Neutrophil (primary cell): ENCODE measurements around the gene TPCN1.

Source experiments
- H3K27ac ChIP-seq: fragments of 200-600 bp; sonication (generic); 2 replicates; pipeline ENCODE4 v1.5.1; 2016; ENCODE audit warnings: mild to moderate bottlenecking, moderate library complexity
- H3K27me3 ChIP-seq: fragments of 200-600 bp; sonication (generic); 2 replicates; pipeline ENCODE4 v1.6.0; 2016; ENCODE audit warnings: mild to moderate bottlenecking
- H3K36me3 ChIP-seq: fragments of 200-600 bp; sonication (generic); 2 replicates; pipeline ENCODE4 v1.5.1; 2017
- H3K4me1 ChIP-seq, 2 experiments: fragments of 200-600 bp in 1 of 2; sonication (generic) in 1 of 2; 1 replicate in 1 of 2; 2 replicates in 1 of 2; pipeline versions ENCODE4 v1.5.1 to v1.6.1; 2013 to 2016; ENCODE audit warnings: low read depth in 1 of 2, low read length in 1 of 2, mild to moderate bottlenecking in 1 of 2, moderate library complexity in 1 of 2; ENCODE audit not compliant: control insufficient read depth in 1 of 2, insufficient read depth in 1 of 2
- H3K4me3 ChIP-seq, 2 experiments: fragments of 200-600 bp in 1 of 2; sonication (generic) in 1 of 2; 1 replicate in 1 of 2; 2 replicates in 1 of 2; pipeline ENCODE4 v1.5.1; 2013 to 2016; ENCODE audit warnings: low read depth in 1 of 2, low read length in 1 of 2, mild to moderate bottlenecking in 1 of 2, moderate library complexity in 1 of 2
- H3K9me3 ChIP-seq: fragments of 200-600 bp; sonication (generic); 2 replicates; pipeline ENCODE4 v1.5.1; 2016
- TF ChIP-seq, protein P1 (sequence below): fragments of 200-600 bp; sonication (generic); IDR thresholded peaks from 2 replicates; pipeline ENCODE4 v1.5.1; 2016; ENCODE audit warnings: antibody characterized with exemption

Gene TPCN1

DNA sequence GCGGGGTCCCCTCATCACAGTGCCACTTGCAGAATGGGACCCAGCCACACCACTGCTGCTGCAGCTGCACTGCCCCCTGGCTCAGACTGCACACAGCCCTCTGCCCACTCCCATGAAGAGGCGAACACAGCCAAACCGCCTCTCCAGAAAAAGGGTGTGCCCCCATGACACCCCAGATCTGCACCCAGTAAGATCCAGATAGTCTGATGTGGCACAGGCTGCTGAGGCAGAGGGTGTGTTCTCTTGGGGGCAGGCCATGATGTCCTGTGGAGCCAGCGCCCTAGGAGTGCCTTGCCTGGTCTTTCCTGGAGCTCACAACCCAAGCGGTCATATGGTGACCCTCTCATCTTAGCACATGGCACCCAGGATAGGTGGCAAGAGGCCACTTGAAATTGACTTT is 69.2 kb downstream of the TPCN1 start:
- H3K36me3 ChIP-seq = peaks cover 32% of the 10 kb centered on the region
- H3K4me1 ChIP-seq = no peaks in the 10 kb centered on the region
- no peaks in the 10 kb centered on the region for H3K27me3 ChIP-seq
- no peak overlapping the region for H3K4me3 ChIP-seq
- TF ChIP-seq, protein P1, sequence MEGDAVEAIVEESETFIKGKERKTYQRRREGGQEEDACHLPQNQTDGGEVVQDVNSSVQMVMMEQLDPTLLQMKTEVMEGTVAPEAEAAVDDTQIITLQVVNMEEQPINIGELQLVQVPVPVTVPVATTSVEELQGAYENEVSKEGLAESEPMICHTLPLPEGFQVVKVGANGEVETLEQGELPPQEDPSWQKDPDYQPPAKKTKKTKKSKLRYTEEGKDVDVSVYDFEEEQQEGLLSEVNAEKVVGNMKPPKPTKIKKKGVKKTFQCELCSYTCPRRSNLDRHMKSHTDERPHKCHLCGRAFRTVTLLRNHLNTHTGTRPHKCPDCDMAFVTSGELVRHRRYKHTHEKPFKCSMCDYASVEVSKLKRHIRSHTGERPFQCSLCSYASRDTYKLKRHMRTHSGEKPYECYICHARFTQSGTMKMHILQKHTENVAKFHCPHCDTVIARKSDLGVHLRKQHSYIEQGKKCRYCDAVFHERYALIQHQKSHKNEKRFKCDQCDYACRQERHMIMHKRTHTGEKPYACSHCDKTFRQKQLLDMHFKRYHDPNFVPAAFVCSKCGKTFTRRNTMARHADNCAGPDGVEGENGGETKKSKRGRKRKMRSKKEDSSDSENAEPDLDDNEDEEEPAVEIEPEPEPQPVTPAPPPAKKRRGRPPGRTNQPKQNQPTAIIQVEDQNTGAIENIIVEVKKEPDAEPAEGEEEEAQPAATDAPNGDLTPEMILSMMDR = no peak
- H3K27ac ChIP-seq = no peak overlapping the region
- no peaks in the 10 kb centered on the region for H3K9me3 ChIP-seq

DNA sequence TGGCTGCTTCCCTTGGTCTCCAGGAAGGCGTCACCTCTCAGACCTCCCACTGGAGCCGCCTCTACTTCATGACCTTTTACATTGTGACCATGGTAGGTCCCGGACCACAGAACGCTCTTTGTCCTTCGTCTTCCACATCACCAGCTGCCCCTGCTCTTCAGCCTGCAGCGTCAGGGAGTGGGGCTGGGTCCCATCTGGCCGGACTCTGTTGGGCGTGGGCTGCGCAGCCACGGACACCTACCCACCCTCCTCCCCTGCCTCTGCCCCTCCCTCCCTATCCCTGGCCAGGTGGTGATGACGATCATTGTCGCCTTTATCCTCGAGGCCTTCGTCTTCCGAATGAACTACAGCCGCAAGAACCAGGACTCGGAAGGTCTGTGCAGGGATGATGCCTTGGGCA is 70.3 kb downstream of the TPCN1 start:
- Histone ChIP-seq H3K27me3 (no peaks in the 10 kb centered on the region), H3K27ac (no peak overlapping the region), H3K9me3 (no peaks in the 10 kb centered on the region), H3K4me1 (no peaks in the 10 kb centered on the region), H3K4me3 (no peak overlapping the region), H3K36me3 (peaks cover 37% of the 10 kb centered on the region)
- TF ChIP-seq, protein P1 = no peak

DNA sequence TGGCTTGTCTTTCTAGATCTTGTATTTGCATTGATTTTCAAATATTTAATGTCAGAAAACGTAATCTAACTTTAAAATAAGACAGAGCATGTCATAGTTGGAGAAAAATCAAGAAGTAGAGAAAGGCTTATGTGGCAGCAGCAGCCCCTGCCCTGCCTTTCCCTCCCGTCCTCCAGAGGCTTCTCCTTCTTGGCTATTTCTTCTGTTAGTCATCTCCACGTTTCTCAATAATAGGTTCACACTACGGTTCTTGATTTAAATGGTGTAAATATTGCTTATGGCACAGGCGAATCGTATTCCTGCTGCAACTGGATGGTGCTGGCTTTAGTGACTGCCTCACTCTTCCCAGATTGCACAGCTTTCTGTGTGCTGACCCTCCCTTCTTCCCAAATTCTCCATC is 70.8 kb downstream of the TPCN1 start:
- Histone ChIP-seq H3K27me3 (no peaks in the 10 kb centered on the region), H3K9me3 (no peaks in the 10 kb centered on the region), H3K27ac (no peak overlapping the region), H3K36me3 (peaks cover 39% of the 10 kb centered on the region), H3K4me3 (no peak overlapping the region), H3K4me1 (no peaks in the 10 kb centered on the region)
- TF ChIP-seq, protein P1 = no peak

DNA sequence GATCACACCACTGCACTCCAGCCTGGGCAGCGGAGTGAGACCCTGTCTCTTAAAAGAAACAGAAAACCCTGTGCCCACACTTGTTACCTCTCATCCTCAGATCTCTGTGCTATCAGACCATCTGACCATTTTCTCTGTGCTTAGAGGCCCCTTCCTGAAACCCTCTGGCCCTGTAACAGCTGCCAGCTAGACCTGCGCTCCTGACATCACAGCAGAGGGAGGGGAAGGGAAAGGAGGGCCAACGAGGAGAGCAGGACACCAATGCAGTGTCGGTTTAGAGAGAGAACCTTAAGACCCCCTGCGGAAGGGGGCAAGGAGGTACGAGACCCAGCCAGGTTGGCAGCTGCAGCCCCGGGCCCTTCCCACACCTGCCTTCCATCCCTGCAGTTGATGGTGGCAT is 71.3 kb downstream of the TPCN1 start:
- Histone ChIP-seq H3K4me1 (no peaks in the 10 kb centered on the region), H3K27me3 (no peaks in the 10 kb centered on the region), H3K27ac (no peak overlapping the region), H3K9me3 (no peaks in the 10 kb centered on the region), H3K36me3 (peaks cover 43% of the 10 kb centered on the region), H3K4me3 (no peak overlapping the region)
- TF ChIP-seq, protein P1 = no peak

DNA sequence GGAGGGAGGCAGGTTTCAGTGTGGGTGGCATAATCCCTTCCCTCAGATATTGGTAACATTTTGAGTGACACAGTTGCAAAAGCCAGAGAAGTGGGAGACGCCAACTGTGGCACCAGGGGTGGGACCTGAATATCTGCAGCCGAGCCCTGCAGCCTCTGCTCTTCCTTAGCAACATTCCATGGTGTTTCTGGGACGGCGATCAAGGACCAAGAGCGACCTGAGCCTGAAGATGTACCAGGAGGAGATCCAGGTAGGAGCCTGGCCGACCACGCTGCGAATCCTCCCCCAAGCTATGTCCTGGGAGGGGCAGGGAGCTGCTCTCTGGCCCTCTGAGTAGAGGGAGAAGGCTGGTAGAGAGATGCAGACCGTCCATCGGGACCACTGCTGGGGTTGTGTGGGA is 71.8 kb downstream of the TPCN1 start:
- Histone ChIP-seq H3K27ac (no peak overlapping the region), H3K36me3 (peaks cover 48% of the 10 kb centered on the region), H3K9me3 (no peaks in the 10 kb centered on the region), H3K4me1 (no peaks in the 10 kb centered on the region), H3K4me3 (no peak overlapping the region), H3K27me3 (no peaks in the 10 kb centered on the region)
- TF ChIP-seq, protein P1 = no peak
